HUES48 (cell line): Measurements from ENCODE around the gene HSD17B4.
"Not testable (repeated sequence)": the region's sequence is repeated elsewhere in the genome, so short reads cannot be mapped to it uniquely, and the experiment has no call there.

Experiments
- H3K27ac ChIP-seq: one replicate; pipeline ENCODE4 v1.7.0; 2013; ENCODE audit warnings: low read depth, low read length, inconsistent platforms
- H3K27me3 ChIP-seq: 2 replicates; pipeline ENCODE4 v1.6.1; 2013; ENCODE audit warnings: mild to moderate bottlenecking, low read length; ENCODE audit not compliant: control insufficient read depth, insufficient read depth
- H3K36me3 ChIP-seq: 2 replicates; pipeline ENCODE4 v1.6.1; 2013; ENCODE audit warnings: low read length; ENCODE audit not compliant: control insufficient read depth, insufficient read depth
- H3K4me1 ChIP-seq: 2 replicates; pipeline ENCODE4 v1.6.1; 2013; ENCODE audit warnings: mild to moderate bottlenecking, low read length; ENCODE audit not compliant: control insufficient read depth, insufficient read depth
- H3K4me3 ChIP-seq: 2 replicates; pipeline ENCODE4 v1.5.1; 2013; ENCODE audit warnings: mild to moderate bottlenecking, low read depth, low read length
- H3K9ac ChIP-seq: 2 replicates; pipeline ENCODE4 v1.6.1; 2013; ENCODE audit warnings: mild to moderate bottlenecking, low read depth, low read length, moderate library complexity
- H3K9me3 ChIP-seq: 2 replicates; pipeline ENCODE4 v1.6.1; 2013; ENCODE audit warnings: low read length; ENCODE audit not compliant: control insufficient read depth, insufficient read depth

Gene HSD17B4

DNA sequence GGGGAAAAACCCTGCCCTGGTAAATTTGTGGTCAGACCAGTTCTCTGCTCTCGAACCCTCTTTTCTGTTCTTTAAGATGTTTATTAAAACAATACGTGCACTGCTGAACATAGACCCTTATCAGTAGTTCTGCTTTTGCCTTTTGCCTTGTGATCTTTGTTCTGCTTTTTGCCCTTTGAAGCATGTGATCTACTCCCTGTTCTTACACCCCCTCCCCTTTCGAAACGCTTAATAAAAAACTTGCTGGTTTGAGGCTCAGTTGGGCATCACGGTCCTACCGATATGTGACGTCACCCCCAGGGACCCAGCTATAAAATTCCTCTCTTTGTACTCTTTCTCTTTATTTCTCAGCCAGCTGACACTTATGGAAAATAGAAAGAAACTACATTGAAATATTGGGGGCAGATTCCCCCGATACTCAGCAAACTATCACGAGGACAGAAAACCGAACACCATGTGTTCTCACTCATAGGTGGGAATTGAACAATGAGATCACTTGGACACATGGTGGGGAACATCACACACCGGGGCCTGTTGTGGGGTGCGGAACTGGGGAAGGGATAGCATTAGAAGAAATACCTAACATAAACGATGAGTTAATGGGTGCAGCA is 38.1 kb upstream of the HSD17B4 start:
- H3K36me3 ChIP-seq, H3K27ac ChIP-seq, H3K9me3 ChIP-seq, H3K9ac ChIP-seq, H3K27me3 ChIP-seq, H3K4me3 ChIP-seq: not testable (repeated sequence)
- H3K4me1 ChIP-seq = peaks cover 15% of the 10 kb centered on the region

DNA sequence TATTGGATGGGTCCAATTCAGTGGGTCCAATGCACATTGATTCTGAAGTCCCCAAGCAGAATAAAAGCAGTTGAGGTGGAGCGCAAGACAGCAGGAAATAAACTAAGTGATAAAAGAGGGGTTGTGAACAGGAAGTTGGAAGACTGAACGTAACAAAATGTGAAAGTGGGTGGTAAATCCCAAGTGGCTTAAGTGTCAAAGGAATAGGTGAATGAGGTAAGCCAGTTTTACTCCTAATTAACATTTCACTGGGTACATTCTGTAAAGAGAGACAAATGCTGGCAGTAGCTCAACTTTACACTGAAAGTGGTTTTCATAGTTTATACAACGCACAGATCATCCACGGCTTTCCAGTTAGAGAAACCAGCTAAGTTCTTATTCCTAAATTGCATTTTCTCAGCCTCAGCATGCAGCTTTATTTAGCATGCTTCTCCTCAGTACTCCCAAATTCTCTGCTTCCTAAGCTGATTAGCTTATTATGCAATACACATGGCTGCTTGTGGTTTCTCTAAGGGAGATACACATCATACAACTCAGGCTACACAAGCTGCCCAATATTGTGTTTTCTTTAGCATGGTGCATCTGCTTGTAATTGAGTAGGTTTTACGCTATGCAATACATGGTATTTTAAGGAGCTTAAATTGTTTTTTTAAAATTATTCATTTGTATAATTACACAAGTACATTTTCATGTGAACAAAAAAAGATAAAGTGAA is 34.2 kb upstream of the HSD17B4 start:
- no peaks in the 10 kb centered on the region for H3K9me3 ChIP-seq
- H3K4me3 ChIP-seq = no peak overlapping the region
- no peaks in the 10 kb centered on the region for H3K36me3 ChIP-seq
- peaks cover 7% of the 10 kb centered on the region; the same call in 1 of the 2 replicates for H3K4me1 ChIP-seq
- no peaks in the 10 kb centered on the region for H3K27me3 ChIP-seq
- H3K27ac ChIP-seq = no peak overlapping the region
- no peak overlapping the region for H3K9ac ChIP-seq

DNA sequence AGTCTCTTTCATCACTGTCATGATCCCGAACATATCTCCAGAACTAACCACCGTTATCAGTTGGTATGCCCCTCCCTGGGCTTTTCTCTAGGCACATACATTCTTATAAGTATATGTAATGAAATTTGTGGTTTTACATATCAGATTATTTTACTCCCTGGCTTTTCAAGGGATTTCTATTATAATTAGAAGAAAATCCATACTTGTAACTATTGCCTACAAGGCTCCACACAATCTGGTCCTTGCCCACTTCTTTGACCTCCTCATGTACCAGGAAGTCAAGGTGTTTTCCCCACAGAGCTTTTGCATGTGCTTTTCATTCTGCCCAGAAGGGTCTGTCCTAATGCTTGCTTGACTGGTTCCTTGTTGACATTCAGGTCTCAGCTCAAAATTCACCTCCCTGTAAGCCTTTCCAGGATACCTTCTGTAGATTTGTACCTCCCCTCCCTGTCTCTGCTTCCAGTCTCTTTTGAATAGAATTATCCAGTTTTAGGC is 33.6 kb upstream of the HSD17B4 start:
- Histone ChIP-seq H3K4me3 (no peak overlapping the region), H3K36me3 (no peaks in the 10 kb centered on the region), H3K27ac (no peak overlapping the region), H3K9me3 (no peaks in the 10 kb centered on the region), H3K9ac (no peak overlapping the region), H3K27me3 (no peaks in the 10 kb centered on the region), H3K4me1 (peaks cover 7% of the 10 kb centered on the region; the same call in 1 of the 2 replicates)

DNA sequence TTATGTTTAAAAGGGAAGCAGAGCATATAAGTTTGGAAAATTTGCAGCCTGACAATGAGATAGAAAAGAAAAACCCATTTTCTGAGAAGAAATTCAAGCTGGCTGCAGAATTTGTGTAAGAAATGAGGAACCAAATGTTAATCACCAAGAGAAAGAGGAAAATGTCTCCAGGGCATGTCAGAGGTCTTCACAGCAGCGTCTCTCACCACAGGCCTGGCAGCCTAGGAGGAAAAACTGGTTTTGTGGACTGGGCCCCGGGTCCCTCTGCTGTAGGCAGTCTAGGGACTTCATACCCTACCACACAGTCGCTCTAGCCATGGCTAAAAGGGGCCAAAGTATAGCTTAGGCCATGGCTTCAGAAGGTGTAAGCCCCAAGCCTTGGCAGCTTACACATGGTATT is 32.1 kb upstream of the HSD17B4 start:
- no peaks in the 10 kb centered on the region for H3K9me3 ChIP-seq
- H3K9ac ChIP-seq = no peak overlapping the region
- no peaks in the 10 kb centered on the region for H3K27me3 ChIP-seq
- H3K27ac ChIP-seq = no peak overlapping the region
- H3K36me3 ChIP-seq = no peaks in the 10 kb centered on the region
- no peak overlapping the region for H3K4me3 ChIP-seq
- H3K4me1 ChIP-seq = peaks cover 7% of the 10 kb centered on the region; the same call in 1 of the 2 replicates

DNA sequence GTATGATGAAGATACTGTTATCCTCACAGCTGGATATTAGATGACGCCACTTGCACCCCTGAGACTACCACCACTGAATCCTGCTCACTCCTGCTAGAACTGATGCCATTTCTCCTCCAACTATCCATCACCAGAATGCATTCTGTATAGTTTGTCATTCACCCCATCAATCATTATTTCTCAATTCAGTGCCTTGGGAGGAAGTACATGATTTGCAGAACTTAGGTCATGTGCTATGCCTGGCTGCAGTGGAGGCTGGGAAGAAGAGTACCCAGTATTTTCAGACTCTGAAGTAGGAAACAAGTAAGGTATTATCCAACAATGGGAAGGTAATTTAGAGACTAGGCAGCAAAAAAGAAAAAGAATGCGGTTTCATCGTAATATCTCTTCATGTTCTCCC is 26.2 kb upstream of the HSD17B4 start:
- H3K4me1 ChIP-seq = no peaks in the 10 kb centered on the region
- no peak overlapping the region for H3K27ac ChIP-seq
- no peak overlapping the region for H3K4me3 ChIP-seq
- H3K36me3 ChIP-seq = no peaks in the 10 kb centered on the region
- no peak overlapping the region for H3K9ac ChIP-seq
- H3K9me3 ChIP-seq = no peaks in the 10 kb centered on the region
- no peaks in the 10 kb centered on the region for H3K27me3 ChIP-seq

DNA sequence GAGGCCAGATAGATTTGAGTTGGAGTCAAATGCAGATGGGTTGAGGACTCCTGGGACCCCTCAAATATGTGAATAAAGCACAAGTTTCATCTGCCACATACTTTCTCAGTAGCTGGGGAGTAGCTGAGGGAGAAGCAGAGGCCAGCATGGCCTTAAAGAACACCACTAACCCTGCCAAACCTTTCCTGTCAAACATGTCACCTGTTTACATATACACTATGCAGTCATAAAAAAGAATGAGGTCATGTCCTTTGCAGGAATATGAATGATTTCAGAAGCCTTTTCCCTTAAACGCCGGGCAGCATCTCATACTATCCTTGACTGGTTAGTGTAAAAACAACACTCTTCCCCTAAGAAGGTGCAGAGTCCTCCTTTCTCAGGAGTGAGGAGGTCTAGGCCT is 25.2 kb upstream of the HSD17B4 start:
- no peak overlapping the region for H3K9ac ChIP-seq
- H3K4me1 ChIP-seq = no peaks in the 10 kb centered on the region
- no peaks in the 10 kb centered on the region for H3K36me3 ChIP-seq
- no peaks in the 10 kb centered on the region for H3K27me3 ChIP-seq
- H3K4me3 ChIP-seq = no peak overlapping the region
- H3K27ac ChIP-seq = no peak overlapping the region
- no peaks in the 10 kb centered on the region for H3K9me3 ChIP-seq

DNA sequence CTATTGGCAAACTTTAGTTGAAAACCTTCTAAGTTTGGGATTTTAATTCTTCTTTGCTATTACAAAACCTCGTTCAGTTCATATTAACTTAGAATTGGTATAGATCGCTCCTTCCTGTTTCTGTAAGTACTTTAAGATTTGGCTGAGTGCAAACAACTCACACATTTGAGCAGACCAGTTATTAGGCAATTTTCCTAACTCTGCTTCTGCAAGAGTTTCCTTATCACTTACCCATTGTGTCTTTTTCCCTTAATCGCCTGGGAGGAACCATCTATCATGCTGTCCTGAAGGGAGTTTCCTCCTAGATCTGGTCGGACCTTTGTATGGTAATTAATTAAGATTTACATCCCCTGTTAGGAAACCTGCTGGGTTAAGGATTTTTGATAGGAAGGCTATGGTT is 24.7 kb upstream of the HSD17B4 start:
- H3K9ac ChIP-seq, H3K27me3 ChIP-seq, H3K27ac ChIP-seq, H3K4me3 ChIP-seq, H3K4me1 ChIP-seq, H3K36me3 ChIP-seq, H3K9me3 ChIP-seq: not testable (repeated sequence)

DNA sequence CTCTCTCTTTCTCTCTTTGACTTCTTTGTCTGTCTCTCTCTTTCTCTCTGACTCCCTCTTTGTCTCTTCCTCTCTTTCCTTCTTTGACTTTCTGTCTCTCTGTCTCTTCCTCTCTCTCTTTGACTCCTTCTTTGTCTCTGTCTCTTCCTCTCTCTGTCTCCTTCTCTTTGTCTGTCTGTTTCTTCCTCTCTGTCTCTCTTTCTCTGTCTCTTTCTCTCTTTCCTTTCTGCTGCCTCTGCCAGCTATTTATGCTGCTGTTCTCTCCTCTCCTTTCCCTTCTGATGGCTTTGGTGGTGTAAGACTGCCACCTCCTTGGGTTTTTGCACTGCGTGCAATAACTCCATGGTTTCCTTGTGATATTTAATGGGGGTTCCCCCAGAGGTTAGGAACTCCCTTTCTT is 24.1 kb upstream of the HSD17B4 start:
- not testable (repeated sequence) for H3K27ac ChIP-seq, H3K4me1 ChIP-seq, H3K36me3 ChIP-seq, H3K4me3 ChIP-seq, H3K9me3 ChIP-seq, H3K9ac ChIP-seq, H3K27me3 ChIP-seq

DNA sequence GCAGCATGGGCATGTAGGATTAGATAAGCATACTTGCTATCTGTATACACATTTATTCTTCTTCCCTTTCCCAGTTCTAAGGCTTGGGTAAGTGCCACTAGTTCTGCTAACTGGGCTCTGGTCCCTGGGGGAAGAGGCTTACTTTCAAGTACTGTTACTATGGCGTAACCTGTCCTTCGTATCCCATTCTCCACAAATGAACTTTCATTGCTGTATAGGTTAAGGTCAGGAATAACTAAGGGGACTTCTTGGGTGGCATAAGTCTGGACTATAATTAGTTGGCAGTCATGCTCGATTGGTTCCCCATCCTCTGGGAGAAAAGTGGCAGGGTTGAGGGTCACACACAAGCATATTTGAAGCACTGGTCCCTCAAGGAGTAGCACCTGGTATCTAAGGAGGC is 23.7 kb upstream of the HSD17B4 start:
- not testable (repeated sequence) for H3K27ac ChIP-seq, H3K9me3 ChIP-seq, H3K27me3 ChIP-seq, H3K9ac ChIP-seq, H3K4me3 ChIP-seq, H3K36me3 ChIP-seq, H3K4me1 ChIP-seq

DNA sequence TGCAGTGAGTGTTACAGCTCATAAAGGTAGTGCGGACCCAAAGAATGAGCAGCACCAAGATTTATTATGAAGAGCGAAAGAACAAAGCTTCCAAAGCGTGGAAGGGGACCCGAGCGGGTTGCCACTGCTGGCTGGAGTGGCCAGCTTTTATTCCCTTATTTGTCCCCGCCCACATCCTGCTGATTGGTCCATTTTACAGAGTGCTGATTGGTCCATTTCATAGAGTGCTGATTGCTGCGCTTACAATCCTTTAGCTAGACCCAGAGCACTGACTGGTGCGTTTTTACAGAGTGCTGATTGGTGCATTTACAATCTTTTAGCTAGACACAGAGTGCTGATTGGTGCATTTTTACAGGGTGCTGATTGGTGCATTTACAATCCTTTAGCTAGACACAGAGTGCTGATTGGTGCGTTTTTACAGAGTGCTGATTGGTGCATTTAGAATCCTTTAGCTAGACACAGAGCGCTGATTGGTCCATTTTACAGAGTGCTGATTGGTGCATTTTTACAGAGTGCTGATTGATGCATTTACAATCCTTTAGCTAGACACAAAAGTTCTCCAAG is 19.5 kb upstream of the HSD17B4 start:
- H3K9ac ChIP-seq, H3K27me3 ChIP-seq, H3K9me3 ChIP-seq, H3K36me3 ChIP-seq, H3K27ac ChIP-seq, H3K4me1 ChIP-seq, H3K4me3 ChIP-seq: not testable (repeated sequence)

DNA sequence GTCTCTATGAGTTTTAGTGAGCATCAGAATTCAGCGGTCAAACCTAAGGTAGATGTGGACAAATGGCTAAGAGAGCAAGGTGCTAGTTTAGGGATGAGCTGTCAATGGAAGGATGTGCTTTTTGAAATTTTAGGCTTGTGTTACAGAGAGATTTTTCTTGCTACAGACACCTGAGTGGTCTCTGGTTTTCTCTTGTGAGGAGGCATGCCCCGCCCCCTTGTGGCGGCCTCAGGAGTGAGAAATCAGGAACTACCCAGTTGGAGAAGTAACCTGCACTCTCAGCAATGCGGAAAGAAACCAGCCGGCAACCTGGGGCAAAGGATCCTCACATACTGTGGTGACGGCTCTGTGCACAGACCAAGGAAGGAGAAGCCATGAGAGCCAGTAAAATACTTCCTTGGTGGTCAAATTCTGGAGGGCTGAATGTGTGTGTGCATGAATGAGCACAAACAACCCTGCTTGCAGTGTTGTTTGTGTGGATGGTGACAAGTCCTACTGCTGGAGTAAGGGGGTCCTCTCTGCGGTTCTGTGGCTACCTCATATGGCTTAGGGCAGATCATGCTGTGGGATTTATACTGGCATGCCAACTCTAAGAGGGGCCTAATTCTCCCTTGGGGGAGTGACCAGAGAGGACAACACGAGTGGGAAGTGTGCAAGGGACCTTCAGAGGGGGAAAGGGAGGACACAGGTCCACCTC is 16.7 kb upstream of the HSD17B4 start:
- Histone ChIP-seq H3K36me3 (no peaks in the 10 kb centered on the region), H3K27me3 (no peaks in the 10 kb centered on the region), H3K9me3 (peaks cover 7% of the 10 kb centered on the region), H3K9ac (no peak overlapping the region), H3K4me1 (no peaks in the 10 kb centered on the region), H3K27ac (no peak overlapping the region), H3K4me3 (no peak overlapping the region)
